Measurements from ENCODE around the gene VEPH1. TPM values are rescaled to one million over a fixed set of nuclear protein-coding genes. Genes with fewer than 3 reads are reported as not detected.
A peak's percentile ranks its signal among the peaks of the same experiment; 100 is the strongest.

Gene VEPH1
- total and polyA plus RNA-seq, 9 donors = 0.46 to 1.6 (median 1.2) TPM

- DNase-seq = peak; percentile 18
- WGBS (ENCODE audit: insufficient coverage) = 51% methylated on average over 3 of the region's 4 CpGs
- Histone ChIP-seq H3K36me3 (ENCODE audit: control insufficient read depth, insufficient read depth, low read length) (no peaks in the 10 kb centered on the region), H3K4me1 (ENCODE audit: control insufficient read depth, insufficient read depth, low read length) (no peaks in the 10 kb centered on the region), H3K27me3 (ENCODE audit: control insufficient read depth, insufficient read depth, low read length) (no peaks in the 10 kb centered on the region), H3K27ac (ENCODE audit: low read length) (no peak overlapping the region), H3K9me3 (replicated peaks; ENCODE audit: control insufficient read depth, low read depth, low read length) (no peaks in the 10 kb centered on the region), H3K4me3 (ENCODE audit: low read length) (no peak overlapping the region)
These were observed 127.8 kb downstream of the VEPH1 start for GRCh38 chr3:157375342-157375986.

- WGBS (ENCODE audit: insufficient coverage) = 79% methylated on average over 2 of the region's 3 CpGs
These were observed 128.3 kb downstream of the VEPH1 start for GRCh38 chr3:157374933-157375332.

GRCh38 chr3:157373783-157374182, 129.4 kb downstream of the VEPH1 start:
- Histone ChIP-seq H3K4me1 (ENCODE audit: control insufficient read depth, insufficient read depth, low read length) (peaks cover 2% of the 10 kb centered on the region), H3K27ac (ENCODE audit: low read length) (no peak overlapping the region), H3K9me3 (replicated peaks; ENCODE audit: control insufficient read depth, low read depth, low read length) (no peaks in the 10 kb centered on the region), H3K27me3 (ENCODE audit: control insufficient read depth, insufficient read depth, low read length) (no peaks in the 10 kb centered on the region), H3K4me3 (ENCODE audit: low read length) (no peak overlapping the region), H3K36me3 (ENCODE audit: control insufficient read depth, insufficient read depth, low read length) (no peaks in the 10 kb centered on the region)
- WGBS (ENCODE audit: insufficient coverage) = 100% methylated on average over 2 of the region's 6 CpGs
- peak; percentile 14 for DNase-seq

More at GRCh38 chr3:157374933-157375332, 128.3 kb downstream of the VEPH1 start:
- no peak overlapping the region for H3K4me3 ChIP-seq (ENCODE audit: low read length)
- no peaks in the 10 kb centered on the region for H3K27me3 ChIP-seq (ENCODE audit: control insufficient read depth, insufficient read depth, low read length)
- H3K4me1 ChIP-seq (ENCODE audit: control insufficient read depth, insufficient read depth, low read length) = peaks cover 2% of the 10 kb centered on the region
- no peaks in the 10 kb centered on the region for H3K9me3 ChIP-seq (replicated peaks; ENCODE audit: control insufficient read depth, low read depth, low read length)
- DNase-seq = no peak
- H3K27ac ChIP-seq (ENCODE audit: low read length) = no peak overlapping the region
- H3K36me3 ChIP-seq (ENCODE audit: control insufficient read depth, insufficient read depth, low read length) = no peaks in the 10 kb centered on the region

- WGBS (ENCODE audit: insufficient coverage) = no CpG with 5 or more reads among the region's 2 CpGs
- no peak overlapping the region for H3K4me3 ChIP-seq (ENCODE audit: low read length)
- DNase-seq = no peak
- H3K9me3 ChIP-seq (replicated peaks; ENCODE audit: control insufficient read depth, low read depth, low read length) = no peaks in the 10 kb centered on the region
- H3K27ac ChIP-seq (ENCODE audit: low read length) = no peak overlapping the region
- H3K36me3 ChIP-seq (ENCODE audit: control insufficient read depth, insufficient read depth, low read length) = no peaks in the 10 kb centered on the region
- peaks cover 2% of the 10 kb centered on the region for H3K4me1 ChIP-seq (ENCODE audit: control insufficient read depth, insufficient read depth, low read length)
- H3K27me3 ChIP-seq (ENCODE audit: control insufficient read depth, insufficient read depth, low read length) = no peaks in the 10 kb centered on the region
These were observed 132.3 kb downstream of the VEPH1 start for GRCh38 chr3:157370867-157371266.

GRCh38 chr3:157369727-157370421, 133.3 kb downstream of the VEPH1 start:
- H3K27ac ChIP-seq (ENCODE audit: low read length) = no peak overlapping the region

GRCh38 chr3:157368171-157368570, 135.0 kb downstream of the VEPH1 start:
- WGBS (ENCODE audit: insufficient coverage) = no CpG with 5 or more reads among the region's 3 CpGs
- Histone ChIP-seq H3K4me3 (ENCODE audit: low read length) (no peak overlapping the region), H3K27me3 (ENCODE audit: control insufficient read depth, insufficient read depth, low read length) (no peaks in the 10 kb centered on the region), H3K36me3 (ENCODE audit: control insufficient read depth, insufficient read depth, low read length) (no peaks in the 10 kb centered on the region), H3K4me1 (ENCODE audit: control insufficient read depth, insufficient read depth, low read length) (peaks cover 2% of the 10 kb centered on the region), H3K9me3 (replicated peaks; ENCODE audit: control insufficient read depth, low read depth, low read length) (no peaks in the 10 kb centered on the region), H3K27ac (ENCODE audit: low read length) (no peak overlapping the region)
- DNase-seq = no peak

More at GRCh38 chr3:157369727-157370421, 133.3 kb downstream of the VEPH1 start:
- Histone ChIP-seq H3K9me3 (replicated peaks; ENCODE audit: control insufficient read depth, low read depth, low read length) (no peaks in the 10 kb centered on the region), H3K27me3 (ENCODE audit: control insufficient read depth, insufficient read depth, low read length) (no peaks in the 10 kb centered on the region), H3K4me3 (ENCODE audit: low read length) (no peak overlapping the region), H3K4me1 (ENCODE audit: control insufficient read depth, insufficient read depth, low read length) (peaks cover 2% of the 10 kb centered on the region), H3K36me3 (ENCODE audit: control insufficient read depth, insufficient read depth, low read length) (no peaks in the 10 kb centered on the region)
- WGBS (ENCODE audit: insufficient coverage) = no CpG with 5 or more reads among the region's 4 CpGs
- DNase-seq = peak; percentile 78

GRCh38 chr3:157363393-157363792, 139.8 kb downstream of the VEPH1 start:
- no peaks in the 10 kb centered on the region for H3K9me3 ChIP-seq (replicated peaks; ENCODE audit: control insufficient read depth, low read depth, low read length)
- no peaks in the 10 kb centered on the region for H3K4me1 ChIP-seq (ENCODE audit: control insufficient read depth, insufficient read depth, low read length)
- no peak overlapping the region for H3K27ac ChIP-seq (ENCODE audit: low read length)
- DNase-seq = no peak
- no peaks in the 10 kb centered on the region for H3K36me3 ChIP-seq (ENCODE audit: control insufficient read depth, insufficient read depth, low read length)
- WGBS (ENCODE audit: insufficient coverage) = no CpG with 5 or more reads among the region's 3 CpGs
- H3K27me3 ChIP-seq (ENCODE audit: control insufficient read depth, insufficient read depth, low read length) = no peaks in the 10 kb centered on the region
- no peak overlapping the region for H3K4me3 ChIP-seq (ENCODE audit: low read length)

- Histone ChIP-seq H3K9me3 (replicated peaks; ENCODE audit: control insufficient read depth, low read depth, low read length) (no peaks in the 10 kb centered on the region), H3K27ac (ENCODE audit: low read length) (no peak overlapping the region), H3K4me1 (ENCODE audit: control insufficient read depth, insufficient read depth, low read length) (no peaks in the 10 kb centered on the region), H3K27me3 (ENCODE audit: control insufficient read depth, insufficient read depth, low read length) (no peaks in the 10 kb centered on the region), H3K4me3 (ENCODE audit: low read length) (no peak overlapping the region), H3K36me3 (ENCODE audit: control insufficient read depth, insufficient read depth, low read length) (no peaks in the 10 kb centered on the region)
- no CpG with 5 or more reads among the region's 2 CpGs for WGBS (ENCODE audit: insufficient coverage)
- no peak for DNase-seq
These were observed 140.9 kb downstream of the VEPH1 start for GRCh38 chr3:157362348-157362747.

GRCh38 chr3:157360044-157360443, 143.2 kb downstream of the VEPH1 start:
- 100% methylated on average over 1 of the region's 2 CpGs for WGBS (ENCODE audit: insufficient coverage)

GRCh38 chr3:157356541-157356940, 146.7 kb downstream of the VEPH1 start:
- DNase-seq = no peak
- no peaks in the 10 kb centered on the region for H3K36me3 ChIP-seq (ENCODE audit: control insufficient read depth, insufficient read depth, low read length)
- no peaks in the 10 kb centered on the region for H3K27me3 ChIP-seq (ENCODE audit: control insufficient read depth, insufficient read depth, low read length)
- no peaks in the 10 kb centered on the region for H3K9me3 ChIP-seq (replicated peaks; ENCODE audit: control insufficient read depth, low read depth, low read length)
- no peaks in the 10 kb centered on the region for H3K4me1 ChIP-seq (ENCODE audit: control insufficient read depth, insufficient read depth, low read length)
- WGBS (ENCODE audit: insufficient coverage) = no CpG with 5 or more reads among the region's 1 CpG
- no peak overlapping the region for H3K27ac ChIP-seq (ENCODE audit: low read length)
- H3K4me3 ChIP-seq (ENCODE audit: low read length) = no peak overlapping the region

More at GRCh38 chr3:157360044-157360443, 143.2 kb downstream of the VEPH1 start:
- Histone ChIP-seq H3K36me3 (ENCODE audit: control insufficient read depth, insufficient read depth, low read length) (no peaks in the 10 kb centered on the region), H3K27ac (ENCODE audit: low read length) (no peak overlapping the region), H3K27me3 (ENCODE audit: control insufficient read depth, insufficient read depth, low read length) (no peaks in the 10 kb centered on the region), H3K4me1 (ENCODE audit: control insufficient read depth, insufficient read depth, low read length) (no peaks in the 10 kb centered on the region), H3K4me3 (ENCODE audit: low read length) (no peak overlapping the region), H3K9me3 (replicated peaks; ENCODE audit: control insufficient read depth, low read depth, low read length) (no peaks in the 10 kb centered on the region)
- no peak for DNase-seq
